SIG-M5 treated with dmso at 0.1 percent for 504 hours (cell line): ENCODE data around the gene TACR1.
"Not testable (repeated sequence)": the region's sequence is repeated elsewhere in the genome, so short reads cannot be mapped to it uniquely, and the experiment has no call there.

Experiments
- DNase-seq: peaks from one replicate; lab custom pipeline; 2025; ENCODE audit not compliant: unreplicated experiment; lab: John Stamatoyannopoulos, UW

Gene TACR1

GRCh38 chr2:75090770-75091515 is 108.4 kb downstream of the TACR1 start:
- DNase-seq, result no peak

- DNase-seq, result no peak
Measured at GRCh38 chr2:75089471-75089870, 109.8 kb downstream of the TACR1 start.

- DNase-seq, result no peak
Measured at GRCh38 chr2:75088791-75089190, 110.5 kb downstream of the TACR1 start.

- no peak for DNase-seq
Measured at GRCh38 chr2:75087736-75088135, 111.6 kb downstream of the TACR1 start.

DNA sequence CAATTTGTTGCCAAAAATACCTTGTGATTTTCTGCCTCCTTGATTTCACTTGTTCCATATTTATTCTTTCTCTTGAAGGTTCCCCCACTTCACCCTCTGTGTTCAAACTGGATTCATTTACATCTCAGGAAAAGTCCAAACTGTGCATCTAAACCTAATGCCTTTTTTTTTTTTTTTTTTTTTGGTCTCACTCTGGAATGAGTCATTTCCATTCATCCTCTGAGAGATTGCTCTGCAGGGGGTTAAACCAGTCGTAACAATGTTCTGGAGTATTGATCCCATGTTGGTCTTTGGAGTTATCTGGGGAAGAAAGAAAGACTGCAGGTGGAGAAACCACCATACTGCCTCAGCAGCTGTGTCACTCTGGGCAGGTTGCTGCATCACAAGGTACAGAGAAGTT is 119.7 kb downstream of the TACR1 start:
- DNase-seq, result no peak

- DNase-seq, result no peak
Measured at GRCh38 chr2:75077909-75078308, 121.4 kb downstream of the TACR1 start.

DNA sequence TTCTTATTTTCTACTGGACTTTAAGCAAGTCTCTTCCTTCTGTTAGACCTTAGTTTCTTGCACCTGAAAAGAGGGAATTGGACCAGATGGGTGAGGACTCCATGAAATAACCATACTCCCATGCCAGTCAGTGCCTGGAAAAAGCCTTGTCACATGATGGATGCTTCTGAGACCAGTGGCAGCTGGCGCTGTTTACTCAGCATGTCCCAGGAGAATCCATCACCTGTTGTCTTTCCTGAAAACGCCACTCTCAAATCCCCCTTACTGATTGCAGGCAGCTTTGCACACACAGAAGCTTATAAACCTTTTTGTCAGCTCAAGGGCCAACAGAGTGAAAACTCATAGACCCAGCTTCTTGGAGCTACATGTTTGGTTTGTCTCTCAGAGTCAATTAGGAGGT is 123.2 kb downstream of the TACR1 start:
- no peak for DNase-seq

DNA sequence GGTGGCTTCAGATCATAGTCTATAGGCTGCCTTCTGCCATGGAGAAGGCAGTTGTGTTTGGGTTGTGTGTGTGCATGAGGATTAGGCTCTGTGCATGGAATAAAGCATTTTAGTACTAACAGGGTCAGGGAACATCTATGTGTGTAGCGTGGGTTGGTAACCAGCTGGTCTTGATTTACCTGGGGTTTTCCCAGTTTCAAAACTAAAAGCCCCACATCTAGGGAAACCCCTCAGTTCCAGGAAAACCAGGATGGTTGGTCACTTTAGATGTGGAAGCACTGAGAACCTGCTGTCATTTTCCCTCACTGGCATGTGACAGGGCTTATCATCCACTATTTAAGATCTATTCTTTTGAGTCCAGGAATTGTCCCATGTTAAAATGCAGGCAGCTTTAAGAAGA is 124.6 kb downstream of the TACR1 start:
- no peak for DNase-seq

GRCh38 chr2:75074228-75074627 is 125.1 kb downstream of the TACR1 start:
- no peak for DNase-seq

DNA sequence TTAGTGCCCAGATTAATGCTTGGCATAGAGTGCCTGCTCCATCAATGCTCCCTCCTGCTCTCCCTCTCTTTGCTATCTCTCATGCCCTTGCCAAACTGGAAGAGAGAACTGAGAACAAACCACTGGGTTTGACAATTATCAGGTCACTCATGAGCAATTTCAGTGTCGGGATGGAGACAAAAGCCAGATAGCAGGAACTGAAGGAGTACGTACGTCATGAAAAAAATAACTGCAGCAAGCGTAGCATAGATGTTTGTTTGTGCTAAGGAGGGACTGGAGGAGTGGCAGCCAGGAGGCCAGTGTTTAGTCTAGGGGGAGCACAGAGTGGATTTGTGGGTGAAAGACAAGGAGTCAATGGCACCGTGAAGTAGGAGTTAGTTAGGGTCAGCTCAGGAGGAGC is 127.6 kb downstream of the TACR1 start:
- DNase-seq, result no peak

DNA sequence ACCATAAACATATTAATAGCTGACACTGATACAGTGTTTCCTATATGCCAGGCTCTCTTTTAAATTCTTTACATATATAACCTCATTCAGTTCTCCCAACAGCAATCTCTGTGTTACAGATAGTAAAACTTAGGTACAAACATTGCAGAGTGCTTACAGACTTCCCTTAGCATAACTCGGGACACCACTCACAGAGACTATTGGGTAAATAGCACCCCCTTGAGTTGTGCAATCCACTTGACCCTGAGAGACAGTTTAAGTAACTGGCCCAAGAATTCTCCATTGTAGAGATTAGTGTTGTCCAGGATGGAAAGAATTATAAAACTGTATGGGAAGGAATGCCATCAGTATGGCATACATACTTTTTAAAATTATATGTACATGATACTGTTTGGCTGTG is 130.8 kb downstream of the TACR1 start:
- no peak for DNase-seq

- no peak for DNase-seq
Measured at GRCh38 chr2:75067506-75067905, 131.8 kb downstream of the TACR1 start.

DNA sequence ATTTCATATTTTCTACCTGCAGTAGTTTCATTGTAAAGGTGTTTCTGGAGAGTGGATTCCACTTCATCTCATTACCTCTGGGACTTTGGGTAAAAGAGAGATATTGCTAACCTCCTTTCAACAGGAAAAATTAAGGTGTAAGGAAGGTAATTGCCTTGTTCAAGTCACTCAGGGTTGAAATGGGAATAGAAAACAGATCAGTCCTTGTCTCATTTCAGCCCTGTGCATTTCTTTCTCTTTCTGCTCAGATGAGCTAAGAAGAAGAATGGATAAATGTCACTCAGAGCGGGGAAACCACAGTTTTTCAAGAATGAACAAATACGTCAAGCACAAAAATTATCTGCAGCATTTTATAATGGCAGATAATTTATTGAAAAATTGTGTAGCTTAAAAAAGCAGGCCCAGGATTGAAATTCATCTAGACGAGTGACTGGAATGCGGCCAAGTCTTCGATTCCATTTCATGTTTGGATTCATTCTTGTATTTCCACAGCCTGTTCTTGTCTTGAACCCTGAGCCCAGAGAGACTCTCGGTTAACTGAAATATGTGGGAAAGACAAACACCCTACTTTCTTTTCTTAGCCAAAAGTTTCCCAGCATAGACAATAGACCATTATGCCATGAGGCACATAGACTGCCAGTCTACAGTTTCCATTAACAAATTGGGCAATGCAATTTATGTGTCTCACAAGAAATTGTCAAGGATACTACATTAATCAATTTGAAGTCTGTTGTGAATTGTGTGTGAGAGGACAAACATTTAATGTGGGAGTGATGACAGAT is 133.0 kb downstream of the TACR1 start:
- no peak for DNase-seq

- DNase-seq, result no peak
Measured at GRCh38 chr2:75065402-75066008, 133.8 kb downstream of the TACR1 start.

GRCh38 chr2:75064691-75065396 is 134.5 kb downstream of the TACR1 start:
- peak; percentile 57 for DNase-seq

DNA sequence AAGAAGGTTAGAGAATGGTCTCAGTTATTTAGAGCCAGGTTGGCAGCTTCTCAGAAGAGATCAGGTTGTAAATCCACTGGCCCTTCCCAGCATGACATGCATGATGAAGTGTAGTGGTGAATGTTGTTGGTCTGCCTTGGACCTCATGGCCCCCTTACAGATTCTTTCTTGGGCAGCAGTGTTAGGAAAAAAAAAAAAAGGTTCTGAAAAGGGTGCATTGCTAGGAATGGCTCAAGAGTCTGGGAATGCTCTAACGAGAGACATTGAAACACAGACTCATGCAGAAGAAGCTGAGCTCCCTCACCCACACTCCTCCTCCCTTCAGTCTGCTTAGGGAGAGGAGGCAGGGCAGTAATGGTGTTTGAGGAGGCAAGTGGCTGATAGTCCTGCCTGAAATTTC is 135.4 kb downstream of the TACR1 start:
- DNase-seq, result no peak

- DNase-seq, result no peak
Measured at GRCh38 chr2:75058427-75058826, 140.9 kb downstream of the TACR1 start.

DNA sequence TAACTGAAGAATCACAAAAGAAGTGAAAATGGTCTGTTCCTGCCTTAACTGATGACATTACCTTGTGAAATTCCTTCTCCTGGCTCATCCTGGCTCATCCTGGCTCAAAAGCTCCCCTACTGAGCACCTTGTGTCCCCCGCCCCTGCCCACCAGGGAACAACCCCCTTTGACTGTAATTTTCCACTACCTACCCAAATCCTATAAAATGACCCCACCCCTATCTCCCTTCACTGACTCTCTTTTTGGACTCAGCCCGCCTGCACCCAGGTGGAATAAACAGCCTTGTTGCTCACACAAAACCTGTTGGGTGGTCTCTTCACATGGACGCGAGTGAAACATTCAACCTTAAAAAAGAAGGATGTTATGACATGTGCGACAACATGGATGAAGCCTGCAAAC is 142.2 kb downstream of the TACR1 start:
- not testable (repeated sequence) for DNase-seq

DNA sequence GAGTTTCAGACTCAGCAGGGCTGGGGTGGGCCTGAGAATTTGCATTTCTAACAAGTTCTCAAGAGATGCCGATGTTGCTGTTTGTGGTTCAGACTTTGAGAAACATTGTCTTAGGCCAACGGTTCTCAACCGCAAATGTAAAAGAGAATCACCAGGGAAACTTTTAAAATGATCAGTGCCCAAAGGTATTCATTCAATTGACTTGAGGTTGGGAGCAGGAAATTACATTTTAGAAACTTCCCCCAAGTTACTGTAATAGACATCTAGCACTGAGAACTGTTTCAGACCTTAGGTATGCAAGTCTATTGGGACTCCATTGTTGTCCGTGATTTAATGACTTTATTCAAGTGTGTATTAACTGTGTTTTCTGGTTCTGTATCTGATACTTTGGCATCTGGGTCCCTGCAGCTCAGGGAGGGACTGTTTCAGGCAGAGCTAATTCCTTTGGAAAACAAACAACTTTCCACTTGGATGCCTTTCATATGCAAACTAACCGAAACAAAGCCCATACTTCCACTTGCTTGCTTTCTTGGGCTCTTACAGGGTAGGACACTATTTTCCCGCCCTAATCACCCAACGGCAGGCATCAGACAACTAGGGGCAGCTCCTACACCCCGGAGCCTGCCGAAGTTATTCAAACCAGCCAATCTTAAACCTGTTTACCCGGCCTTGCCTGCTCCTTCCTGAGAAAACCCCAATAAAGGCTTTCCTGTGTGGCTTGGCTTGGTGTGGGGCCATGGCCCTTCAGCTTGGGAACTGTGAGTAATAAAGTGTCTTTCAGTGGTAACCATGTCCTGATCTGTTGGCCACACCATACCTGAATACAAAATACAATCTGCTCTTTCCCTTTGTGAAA is 143.3 kb downstream of the TACR1 start:
- no peak for DNase-seq

DNA sequence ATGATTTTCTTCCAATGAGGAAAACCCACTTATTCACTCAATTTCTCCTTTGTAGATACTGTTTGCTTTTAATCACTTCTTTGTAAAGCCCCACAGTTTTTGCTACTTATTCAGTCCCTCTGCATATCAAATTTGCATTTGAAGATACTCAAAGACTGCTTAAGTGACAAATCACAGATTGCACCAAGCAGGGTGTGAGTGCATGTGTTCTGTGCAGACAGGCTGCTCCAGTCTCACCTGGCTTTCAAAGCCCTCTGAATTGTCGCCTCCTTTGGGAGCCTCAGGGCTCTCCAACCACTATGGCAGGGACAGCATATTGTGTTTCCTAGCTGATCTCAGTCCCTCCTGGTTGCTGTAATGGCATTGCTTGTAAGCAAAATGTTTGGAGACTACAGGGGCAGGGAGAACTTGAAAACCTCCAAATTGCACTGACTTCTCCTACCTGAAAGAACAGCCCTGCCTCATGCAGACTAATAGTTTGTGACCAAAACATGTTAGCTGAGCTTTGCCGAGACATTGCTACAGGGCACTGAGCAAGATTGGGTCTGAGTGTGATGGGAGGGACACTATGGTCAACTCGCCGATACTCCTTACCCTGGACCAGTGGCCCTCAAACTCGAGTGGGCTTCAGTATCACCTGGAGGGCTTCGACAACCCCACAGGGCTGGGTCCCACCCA is 144.0 kb downstream of the TACR1 start:
- no peak for DNase-seq
